Measurements from ENCODE around the gene ITGB1BP1.

Gene ITGB1BP1

DNA sequence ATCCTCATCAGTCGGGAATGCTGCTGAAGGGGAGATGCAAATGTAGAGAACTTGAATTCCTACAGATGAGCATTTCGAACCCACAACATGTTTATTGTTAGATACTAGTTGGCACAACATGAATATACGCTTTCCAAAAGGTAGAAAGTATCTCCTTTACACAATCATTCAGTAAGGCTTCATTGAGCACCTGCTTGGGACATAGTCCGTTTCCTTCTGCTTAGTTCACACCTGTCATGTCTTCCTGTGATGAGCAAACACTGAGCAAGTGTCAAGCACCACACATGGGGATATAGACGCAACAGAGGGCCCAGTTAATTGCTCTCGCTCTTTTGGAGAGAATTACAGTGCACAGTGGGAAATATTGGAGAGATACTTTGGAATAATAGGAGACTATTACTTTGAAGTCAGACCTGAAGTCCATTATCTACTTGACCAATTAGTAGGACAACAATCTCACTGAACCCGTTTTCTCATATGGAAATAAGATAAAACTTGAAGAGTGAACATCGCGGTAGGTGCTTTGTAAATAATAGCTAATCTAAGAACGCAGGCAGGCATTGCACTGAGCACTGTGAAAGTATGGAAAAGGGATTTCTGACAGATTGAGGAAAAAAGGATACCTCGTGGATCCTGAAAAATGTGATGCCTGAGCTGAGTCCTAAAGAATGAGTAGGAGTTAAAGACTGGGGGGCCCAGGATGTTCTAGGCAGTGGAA lies 1.3 kb upstream of the ITGB1BP1 start:
- DNase-seq (ENCODE audit: low read depth): no peak

DNA sequence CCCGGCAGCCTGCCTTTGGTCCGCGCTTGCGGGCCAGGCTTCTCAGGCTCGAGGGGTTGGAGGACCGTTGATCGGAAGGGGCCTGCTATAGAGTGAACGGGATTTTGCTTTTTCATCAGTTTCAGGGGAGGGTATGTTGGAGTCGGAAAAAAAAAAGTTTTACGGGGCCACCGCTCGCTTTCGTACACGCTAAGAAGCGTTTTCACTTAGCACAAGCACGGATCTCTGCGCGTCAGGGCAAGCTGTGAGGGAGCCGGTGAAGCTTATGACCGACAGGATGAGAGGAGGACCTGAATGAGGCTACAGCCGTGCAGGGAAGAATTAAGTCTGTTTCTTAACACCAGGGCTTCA lies 569 bp upstream of the ITGB1BP1 start:
- DNase-seq (ENCODE audit: low read depth): peak; percentile 23

DNA sequence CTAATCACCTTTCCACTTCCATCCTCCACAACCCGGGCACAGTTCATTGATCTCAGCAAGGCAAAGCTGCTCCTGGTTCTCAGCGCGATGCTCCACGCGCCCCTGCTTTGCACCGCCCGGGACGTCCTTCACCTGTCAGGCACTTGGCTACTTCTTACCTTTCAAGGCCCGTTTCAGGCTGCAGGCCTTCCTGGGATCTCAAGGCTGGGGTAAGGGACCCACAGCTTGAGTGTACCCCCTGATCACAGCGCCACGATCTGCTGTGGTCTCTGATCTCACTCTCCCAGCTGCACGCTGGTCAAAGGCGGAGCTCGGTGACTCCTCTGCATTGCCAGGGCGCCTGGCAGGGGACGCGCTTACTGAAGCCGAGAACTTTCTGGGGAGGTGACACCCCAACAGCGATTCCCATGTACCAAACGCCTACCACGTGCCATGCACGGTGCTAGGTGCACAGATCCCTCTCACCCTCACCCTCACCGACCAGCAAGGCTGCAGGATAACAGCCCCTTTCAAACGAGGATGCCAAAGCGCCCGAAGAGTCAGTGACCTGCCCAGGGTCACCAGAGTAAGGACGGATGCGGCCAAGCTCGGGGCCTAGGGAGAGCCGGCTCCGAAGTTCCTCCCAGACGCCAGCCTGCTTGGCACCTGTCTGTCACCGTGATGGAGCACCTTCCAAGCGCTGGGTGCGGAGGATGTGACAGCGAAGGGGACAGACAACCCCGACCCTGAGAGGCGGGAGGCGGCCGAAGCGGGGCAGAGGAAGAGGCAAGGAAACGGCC lies 818 bp downstream of the ITGB1BP1 start:
- DNase-seq (ENCODE audit: low read depth): peak; percentile 54

DNA sequence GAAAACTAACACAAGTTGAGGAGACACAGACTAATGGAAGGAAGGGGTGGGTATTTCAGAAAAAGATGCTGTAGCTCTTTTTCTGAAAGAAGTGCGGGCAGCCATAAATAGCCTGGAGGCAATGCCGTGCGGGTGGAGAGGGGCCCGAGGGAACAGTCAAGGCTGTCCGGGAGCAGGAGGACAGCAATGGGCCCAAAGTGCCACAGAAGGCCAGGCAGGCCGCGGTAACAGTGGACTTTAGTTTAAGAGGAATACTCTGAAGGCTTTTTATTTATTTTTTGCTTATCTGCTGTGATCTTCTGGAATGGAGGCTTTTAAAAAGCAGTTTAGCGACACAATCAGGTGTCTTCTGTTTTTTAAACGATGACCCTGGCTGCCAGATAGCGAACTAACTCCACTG lies 2.8 kb downstream of the ITGB1BP1 start:
- no peak for DNase-seq (ENCODE audit: low read depth)

DNA sequence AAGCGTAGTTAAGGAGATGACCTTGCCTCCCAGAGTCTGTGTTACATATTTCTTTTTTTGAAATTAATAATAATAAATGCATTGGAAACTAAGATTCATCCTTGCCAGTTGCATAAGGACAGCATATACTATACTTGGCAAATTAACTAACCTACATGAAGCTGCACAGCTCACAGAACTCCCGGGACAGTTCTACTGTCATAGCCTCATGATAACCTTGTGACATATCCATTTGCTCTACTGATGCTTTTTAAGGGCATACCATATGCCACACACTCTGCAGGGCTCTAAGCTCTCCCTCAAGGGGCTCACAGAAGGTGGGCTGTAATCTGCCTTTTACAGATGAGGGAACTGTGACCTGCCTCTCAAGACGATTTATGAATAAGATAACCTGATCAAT lies 3.8 kb downstream of the ITGB1BP1 start:
- DNase-seq (ENCODE audit: low read depth): no peak

DNA sequence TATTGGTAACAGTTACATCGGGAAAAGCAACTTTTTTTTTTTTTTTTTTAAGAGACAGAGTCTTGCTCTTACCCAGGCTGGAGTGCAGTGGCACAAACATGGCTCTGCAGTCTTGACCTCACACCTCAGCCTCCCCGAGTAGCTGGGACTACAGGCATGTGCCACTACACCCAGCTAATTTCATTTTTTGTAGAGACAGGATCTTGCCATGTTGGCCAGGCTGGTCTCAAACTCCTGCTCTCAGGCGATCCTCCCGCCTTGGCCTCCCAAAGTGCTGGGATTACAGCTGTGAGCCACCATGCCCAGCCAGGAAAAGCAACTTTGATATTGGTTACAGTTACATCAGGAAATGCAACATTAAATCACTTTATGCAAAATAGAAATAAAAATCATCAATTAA lies 4.6 kb downstream of the ITGB1BP1 start:
- no peak for DNase-seq (ENCODE audit: low read depth)

DNA sequence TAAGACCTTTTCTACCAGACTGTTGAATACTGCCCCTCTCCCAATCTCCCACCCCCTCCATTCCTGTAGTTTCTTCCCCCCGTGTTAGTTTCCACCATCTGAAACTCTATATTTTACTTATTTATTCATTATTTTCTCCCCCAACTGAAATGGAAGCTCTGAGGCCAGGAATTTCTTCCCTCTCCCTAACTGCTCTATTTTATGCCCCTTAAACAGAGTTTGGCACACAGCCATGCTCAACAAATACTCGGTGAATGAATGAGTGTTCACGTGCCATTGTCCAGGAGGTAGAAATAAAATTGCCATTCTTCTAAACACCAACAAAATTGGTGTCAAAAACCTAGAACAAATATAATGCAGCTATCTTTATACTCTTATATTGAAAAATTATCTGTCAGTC lies 5.6 kb downstream of the ITGB1BP1 start:
- no peak for DNase-seq (ENCODE audit: low read depth)

DNA sequence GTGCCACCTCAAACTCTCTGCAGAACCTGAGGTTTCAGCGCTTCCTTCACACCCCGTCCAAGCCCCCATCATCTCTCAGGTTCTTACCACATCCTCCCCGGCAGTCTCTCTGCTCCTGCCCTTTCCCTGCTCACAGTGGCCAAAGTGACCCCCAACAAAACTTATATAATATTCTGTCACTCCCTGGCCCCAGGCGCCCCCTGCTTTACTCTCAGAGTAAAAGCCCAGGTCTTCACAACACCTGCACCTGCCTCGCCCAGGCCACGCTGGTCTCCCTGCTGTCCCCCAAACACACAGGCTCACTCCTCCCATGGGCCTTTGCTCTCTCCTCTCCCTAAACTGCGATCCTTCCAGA lies 6.4 kb downstream of the ITGB1BP1 start:
- no peak for DNase-seq (ENCODE audit: low read depth)

DNA sequence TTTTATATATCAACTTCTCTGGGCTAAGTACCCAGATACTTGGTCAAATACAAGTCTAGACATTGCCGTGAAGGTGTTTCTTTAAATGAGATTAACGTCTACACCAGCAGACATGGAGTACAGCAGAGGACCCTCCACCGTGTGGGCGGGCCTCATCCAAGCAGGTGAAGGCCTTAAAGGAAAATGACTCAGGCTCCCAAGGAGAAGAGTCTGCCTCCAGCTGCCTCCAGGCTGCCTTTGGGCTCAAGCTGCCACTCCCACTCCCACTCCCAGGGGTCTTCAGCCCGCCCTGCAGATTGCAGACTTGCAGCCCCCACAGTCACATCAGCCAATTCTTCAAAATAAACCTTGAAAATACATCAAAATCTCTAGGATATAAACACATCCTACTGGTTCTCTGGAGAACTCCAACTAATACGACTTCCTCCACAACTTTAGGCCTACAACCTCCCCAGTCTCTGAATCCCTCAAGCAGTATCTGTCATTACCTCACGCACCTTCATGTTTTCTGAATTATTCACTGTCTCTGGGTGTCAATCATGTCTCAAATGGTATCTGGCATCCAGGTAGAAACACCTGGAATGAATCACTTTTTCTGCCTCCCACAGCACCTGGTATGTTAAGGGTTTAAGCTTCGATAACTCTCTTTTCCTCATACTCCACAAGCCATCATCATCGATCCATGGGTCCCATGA lies 6.9 kb downstream of the ITGB1BP1 start:
- no peak for DNase-seq (ENCODE audit: low read depth)

DNA sequence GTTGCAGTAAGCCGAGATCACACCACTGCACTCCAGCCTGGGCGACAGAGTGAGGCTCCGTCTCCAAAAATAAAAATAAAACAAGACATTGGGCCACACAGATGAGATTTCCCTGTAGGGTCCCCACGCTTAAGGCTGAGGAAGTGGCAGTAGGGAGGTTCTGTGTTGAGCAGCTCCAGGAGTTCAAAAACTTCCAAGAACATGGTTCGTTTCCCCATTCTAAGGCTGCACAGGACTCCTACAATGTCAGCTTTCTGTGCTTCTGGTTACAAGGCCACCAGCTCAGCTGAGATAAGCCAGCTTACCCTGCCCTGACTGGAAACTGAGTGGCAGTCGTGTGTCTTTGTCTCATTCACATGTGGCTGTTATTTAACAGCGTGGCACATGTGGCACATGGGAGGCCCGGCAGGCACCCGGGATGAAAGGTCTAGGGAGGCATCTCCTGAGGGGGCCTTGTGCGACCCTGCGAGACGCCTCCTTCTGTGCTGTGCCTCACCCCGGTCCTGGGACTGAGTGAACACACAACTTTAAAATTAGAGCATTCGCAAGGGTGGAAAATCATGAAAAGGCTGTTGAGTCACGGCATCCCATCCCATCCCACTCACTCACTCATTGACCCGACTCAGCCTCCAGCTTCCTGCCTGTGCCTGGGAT lies 7.7 kb downstream of the ITGB1BP1 start:
- no peak for DNase-seq (ENCODE audit: low read depth)

DNA sequence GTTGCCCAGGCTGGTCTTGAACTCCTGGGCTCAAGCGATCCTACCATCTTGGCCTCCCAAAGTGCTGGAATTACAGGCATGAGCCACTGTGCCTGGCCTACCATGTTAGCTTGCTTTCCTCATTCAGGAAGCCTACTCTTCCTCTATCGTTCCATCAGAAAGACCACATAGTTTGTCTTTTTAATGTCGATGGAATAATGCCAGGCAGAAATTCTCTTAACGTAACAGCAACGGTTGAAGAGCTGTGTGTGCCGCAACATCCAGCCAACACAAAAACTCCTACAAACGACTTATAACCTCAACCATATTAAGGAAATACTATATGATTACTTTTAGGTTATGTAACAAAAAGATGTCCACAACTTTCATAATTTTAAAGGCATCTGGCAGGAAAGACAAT lies 10.5 kb downstream of the ITGB1BP1 start:
- no peak for DNase-seq (ENCODE audit: low read depth)

DNA sequence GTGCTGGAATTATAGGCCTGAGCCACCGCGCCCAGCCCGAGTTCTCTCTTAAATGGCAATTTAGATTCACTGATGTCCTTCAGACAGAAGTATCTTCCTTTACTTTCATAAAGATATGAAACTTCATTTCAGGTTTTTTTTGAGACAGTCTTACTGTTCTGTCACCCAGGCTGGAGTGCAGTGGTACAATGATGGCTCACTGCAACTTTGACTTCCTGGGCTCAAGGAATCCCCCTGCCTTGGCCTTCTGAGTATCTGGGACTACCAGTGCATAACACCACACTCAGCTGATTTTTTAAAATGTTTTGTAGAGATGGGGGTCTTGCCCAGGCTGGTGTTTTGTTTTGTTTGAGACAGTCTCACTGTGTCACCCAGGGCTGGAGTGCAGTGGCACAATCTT lies 13.2 kb downstream of the ITGB1BP1 start:
- no peak for DNase-seq (ENCODE audit: low read depth)

DNA sequence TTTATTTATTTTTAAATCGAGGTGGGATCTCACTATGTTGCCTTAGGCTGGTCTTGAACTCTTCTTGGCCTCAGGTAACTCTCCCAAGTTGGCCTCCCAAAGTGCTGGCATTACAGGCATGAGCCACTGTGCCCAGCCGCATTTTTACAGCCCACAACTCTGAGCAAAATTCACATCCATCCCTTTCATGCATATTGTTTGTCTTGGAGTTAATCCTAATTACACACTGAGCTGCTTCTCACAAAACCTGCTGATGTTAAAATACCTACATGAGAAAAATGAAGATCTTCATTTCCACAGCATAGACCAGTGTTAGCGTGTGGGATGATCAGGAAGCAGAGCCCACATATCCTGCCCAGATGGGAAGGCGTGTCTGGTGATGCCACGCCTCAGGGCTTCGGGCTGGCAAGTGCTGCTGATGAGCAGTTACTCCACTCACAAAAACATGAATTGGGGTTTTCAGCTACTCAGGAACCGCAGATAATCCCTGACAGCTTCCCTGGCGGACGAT lies 14.6 kb downstream of the ITGB1BP1 start:
- no peak for DNase-seq (ENCODE audit: low read depth)

DNA sequence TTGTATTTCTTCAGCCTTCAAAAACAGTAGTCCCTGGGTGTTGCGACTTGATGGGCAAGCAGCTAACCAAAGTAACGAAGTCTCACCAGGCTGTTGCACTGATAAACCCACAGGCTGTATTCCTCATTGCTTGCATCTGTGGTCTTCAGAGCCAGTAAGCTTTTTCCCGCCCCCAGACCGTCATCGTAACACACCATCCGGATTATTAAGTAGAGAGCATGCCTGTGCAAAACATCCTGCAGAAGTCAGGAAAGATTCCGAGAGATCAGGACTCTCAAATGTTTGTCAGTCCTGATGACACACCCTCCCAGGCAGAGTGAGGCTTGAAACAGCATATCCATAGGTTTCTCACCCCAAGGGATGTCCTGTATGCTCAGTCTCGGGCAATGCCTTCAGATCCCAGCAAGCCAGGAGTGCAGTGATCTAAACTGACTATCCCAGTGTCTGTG lies 15.9 kb downstream of the ITGB1BP1 start:
- DNase-seq (ENCODE audit: low read depth): no peak

DNA sequence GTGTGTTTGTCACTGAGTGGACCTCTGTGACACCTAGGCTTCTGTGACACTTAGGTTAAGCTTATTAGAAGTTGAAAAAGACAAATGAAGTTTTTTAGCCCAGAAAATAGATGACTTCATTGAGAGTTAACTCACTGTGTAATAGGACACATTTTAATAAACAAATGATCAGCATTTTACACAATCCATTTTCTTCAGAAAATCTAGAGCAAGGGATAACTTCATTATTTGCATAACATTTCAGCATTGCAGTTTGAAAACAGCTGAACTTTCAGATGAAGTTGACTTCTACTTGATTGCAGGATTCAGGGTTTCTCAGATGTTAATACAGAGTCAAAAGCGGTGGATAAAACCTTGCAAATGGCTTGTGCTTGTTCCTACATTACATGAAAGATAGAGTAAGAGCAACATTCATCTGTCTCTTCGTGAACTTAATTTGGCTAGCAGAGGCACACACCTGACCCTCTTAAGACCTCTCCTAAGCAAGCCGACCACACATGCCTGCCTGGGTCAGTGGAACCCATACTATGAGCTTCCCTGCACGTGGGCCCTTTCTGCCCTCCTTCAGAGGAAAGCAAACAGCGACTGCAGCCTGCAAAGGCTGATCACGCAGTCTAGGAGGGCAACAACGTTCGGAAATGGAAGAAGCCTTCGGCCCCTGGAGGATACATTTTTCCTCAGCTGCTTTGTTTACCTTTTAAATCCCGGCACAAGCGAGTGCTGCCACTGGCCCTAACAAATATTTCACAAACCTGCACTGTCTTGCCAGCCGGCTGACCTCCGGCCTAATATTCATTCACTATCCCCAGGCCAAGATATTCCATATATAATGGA lies 16.6 kb downstream of the ITGB1BP1 start:
- DNase-seq (ENCODE audit: low read depth): no peak

DNA sequence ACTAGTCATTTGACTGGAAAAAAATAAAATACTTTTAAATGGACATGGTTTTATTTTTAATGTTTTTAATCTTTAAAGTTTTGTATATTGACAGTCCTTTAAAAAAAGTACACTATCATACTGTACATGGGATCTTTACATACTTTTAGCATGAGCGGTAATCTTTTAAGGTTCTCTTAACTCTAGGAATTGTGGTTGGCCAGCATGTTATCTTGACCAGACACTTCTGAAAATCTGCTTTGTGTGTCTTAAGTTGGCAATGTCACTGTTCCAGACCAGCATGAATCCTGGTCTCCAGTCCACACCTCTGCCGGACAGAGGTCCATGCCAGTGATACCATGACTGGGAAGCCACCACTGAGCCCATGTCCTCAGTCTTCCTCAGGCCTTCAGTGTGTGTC lies 17.7 kb downstream of the ITGB1BP1 start:
- DNase-seq (ENCODE audit: low read depth): no peak

DNA sequence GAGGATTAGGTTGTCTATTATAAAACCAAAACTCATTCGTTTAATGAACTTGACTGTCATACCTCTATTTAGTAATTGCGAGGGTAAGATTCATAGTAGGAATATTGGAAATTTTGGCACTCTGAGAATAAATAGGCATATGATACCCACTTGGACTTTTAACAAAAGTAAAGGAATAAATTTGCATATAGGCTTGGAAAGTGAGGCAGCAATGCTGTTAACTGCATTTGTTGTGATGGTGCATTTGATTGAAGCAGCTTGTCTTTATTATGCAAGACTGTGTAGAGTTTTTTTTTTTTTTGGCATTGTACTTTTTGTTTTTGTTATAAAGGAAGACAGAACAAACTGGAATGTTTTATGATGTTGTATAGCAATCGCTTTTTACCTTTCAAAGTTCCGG lies 18.9 kb downstream of the ITGB1BP1 start:
- no peak for DNase-seq (ENCODE audit: low read depth)

DNA sequence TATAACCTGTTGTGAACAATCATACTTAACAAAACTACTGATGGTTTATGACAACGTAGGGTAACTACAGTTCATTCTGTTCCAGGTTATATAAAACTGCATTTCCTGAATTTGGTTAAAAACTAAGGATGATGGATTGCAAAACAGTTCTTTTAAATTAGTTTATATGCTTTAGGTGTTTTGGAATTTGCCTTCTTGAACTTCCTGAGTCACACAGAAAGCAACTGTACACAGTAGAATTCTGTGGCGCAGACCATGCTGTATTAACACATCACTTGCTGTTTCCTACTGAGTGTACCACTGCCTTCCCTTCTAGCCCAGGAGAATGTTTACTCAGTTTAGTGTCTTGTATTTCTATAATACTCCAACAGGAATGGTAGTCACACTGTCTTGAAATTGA lies 19.4 kb downstream of the ITGB1BP1 start:
- DNase-seq (ENCODE audit: low read depth): no peak

DNA sequence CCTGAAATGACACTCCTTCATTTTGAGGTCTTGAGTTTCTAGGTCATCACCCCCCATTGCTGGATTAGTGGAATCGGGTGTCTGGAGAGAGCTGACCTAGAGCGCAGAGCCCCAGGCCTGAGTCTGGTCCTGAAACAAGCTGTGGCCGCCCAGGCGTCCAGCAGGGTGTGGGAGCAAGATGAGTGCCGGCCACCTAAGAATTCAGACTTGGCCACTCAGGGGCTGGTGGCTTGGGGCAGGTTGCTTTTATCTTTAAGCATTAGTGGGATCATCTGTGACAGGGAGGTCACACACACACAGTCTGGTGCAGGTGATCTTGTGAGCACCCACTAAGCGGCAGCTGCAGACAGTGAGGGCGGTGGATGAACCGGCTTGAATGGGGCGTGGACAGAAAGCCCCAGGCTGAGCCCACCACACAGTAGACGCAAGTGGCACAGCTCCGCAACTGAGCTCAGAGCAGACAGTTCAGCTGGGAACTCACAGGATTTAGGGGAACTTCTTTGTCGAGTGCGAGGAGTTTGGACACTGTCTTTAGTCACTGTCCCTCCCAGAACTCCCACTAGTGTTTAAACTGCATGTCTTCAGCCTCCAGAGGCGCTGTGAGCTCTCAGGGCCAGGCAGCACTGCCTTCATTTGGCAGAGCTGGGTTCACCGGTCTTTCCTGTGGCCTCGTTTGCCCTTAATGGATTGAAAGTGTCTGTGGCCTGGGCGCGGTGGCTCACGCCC lies 21.5 kb downstream of the ITGB1BP1 start:
- no peak for DNase-seq (ENCODE audit: low read depth)

DNA sequence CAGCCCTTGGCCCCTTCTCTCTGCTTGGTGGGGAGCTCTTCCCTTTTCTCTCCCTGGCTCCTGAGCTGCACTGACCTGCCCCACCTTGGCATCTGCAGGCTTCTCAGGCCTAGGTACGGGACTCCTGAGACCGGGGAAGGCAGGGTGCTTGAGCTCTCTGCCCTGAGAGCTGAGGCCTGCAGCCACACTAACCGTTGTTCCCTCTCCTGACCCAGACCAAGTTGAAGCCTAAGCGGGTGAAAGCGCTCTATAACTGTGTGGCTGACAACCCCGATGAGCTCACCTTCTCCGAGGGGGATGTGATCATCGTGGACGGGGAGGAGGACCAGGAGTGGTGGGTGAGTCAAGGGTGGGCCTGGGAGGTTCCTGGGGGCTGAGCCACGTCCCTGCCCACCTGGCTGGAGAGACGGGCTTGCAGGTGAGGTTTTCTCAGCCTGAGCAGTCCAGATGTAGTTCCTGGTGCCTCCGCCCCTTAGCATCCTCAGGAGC lies 22.2 kb downstream of the ITGB1BP1 start:
- DNase-seq (ENCODE audit: low read depth): no peak

Data from activated T-cell treated with anti-CD3 and anti-CD28 coated beads for 48 hours (primary cell).